DOHH2 (cell line): ENCODE measurements around the gene TUBB2A.

ENCODE experiments used
- CTCF ChIP-seq: fragments of 200-600 bp; sonication (generic); IDR thresholded peaks from one replicate; pipeline ENCODE4 v1.5.1; 2014; ENCODE audit warnings: antibody characterized with exemption, mild to moderate bottlenecking, low read depth, low read length; ENCODE audit not compliant: poor library complexity, severe bottlenecking
- EZH2phosphoT487 ChIP-seq: fragments of 200-600 bp; sonication (generic); IDR thresholded peaks from 2 replicates; pipeline ENCODE4 v1.6.1; 2017; ENCODE audit warnings: borderline replicate concordance, mild to moderate bottlenecking, antibody characterized with exemption, low read length, moderate library complexity, mixed read lengths

- TF ChIP-seq CTCF (no peak), EZH2phosphoT487 (no peak)
Observed at GRCh38 chr6:3176562-3177355, 19.4 kb upstream of the TUBB2A start.
